Measurements from ENCODE around the gene PCSK6.

PCSK6 gene

DNA sequence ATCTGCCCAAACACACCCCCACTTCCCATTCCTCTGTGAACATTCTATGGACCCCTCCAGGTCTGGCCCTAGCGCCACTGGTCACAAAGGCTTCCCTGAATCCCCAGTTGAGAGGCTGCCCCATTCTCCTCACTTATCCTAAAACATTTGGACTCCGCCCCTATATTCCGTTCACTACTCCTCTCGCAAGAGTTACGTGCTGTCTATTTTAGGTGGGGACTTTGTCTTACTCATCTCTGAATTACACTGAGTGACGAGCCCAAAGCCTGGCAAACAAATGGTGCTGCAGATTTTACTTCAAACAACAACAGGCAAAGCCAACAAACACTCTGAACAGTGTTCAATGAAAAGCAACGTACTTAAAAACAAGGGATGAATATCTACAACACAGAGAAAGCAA lies 14.5 kb downstream of the PCSK6 start:
- DNase-seq (ENCODE audit: extremely low spot score) = no peak
- CTCF ChIA-PET = no interaction called here
- TF ChIP-seq ARNT (IDR thresholded peaks at IDR 0.05) (no peak), TARDBP (IDR thresholded peaks at IDR 0.05) (no peak), L3MBTL2 (conservative IDR thresholded peaks at IDR 0.05) (no peak), FOXM1 (IDR thresholded peaks at IDR 0.05; ENCODE audit: borderline replicate concordance) (no peak), CTBP1 (IDR thresholded peaks at IDR 0.05; ENCODE audit: borderline replicate concordance) (no peak), FOXK2 (IDR thresholded peaks at IDR 0.05) (no peak), LEF1 (IDR thresholded peaks at IDR 0.05; ENCODE audit: borderline replicate concordance) (no peak)
- POLR2A ChIA-PET = no interaction called here

DNA sequence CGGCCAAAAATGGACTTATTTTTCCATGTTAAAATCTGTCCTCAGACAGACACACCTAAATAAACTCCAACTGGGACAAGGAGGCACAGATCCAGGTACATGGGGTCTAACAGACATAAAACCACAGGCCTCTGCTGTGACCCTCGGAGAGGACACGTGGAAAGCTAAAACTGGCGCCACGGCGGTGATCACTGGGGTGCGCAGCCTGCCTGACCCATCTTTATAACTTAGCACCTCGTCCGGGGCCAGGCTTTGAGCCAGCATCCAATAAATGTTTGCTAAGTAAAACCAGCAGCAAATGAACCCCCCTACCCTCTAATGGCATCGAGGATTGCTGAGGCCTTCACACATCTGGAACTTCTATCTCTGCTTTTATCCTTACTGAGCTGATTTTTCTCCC lies 15.3 kb downstream of the PCSK6 start:
- POLR2A ChIA-PET = no interaction called here
- CTCF ChIA-PET = interaction anchor here (0.6 kb wide), 1 partner anchor 33 kb away, joined by 3 read pairs; no protein-coding TSS in a partner anchor
- DNase-seq (ENCODE audit: extremely low spot score) = no peak
- no peak for TF ChIP-seq L3MBTL2 (conservative IDR thresholded peaks at IDR 0.05)
- no peak for TF ChIP-seq ZNF384 (IDR thresholded peaks at IDR 0.05)
- TF ChIP-seq ELF4 (IDR thresholded peaks at IDR 0.05) = no peak
- no peak for TF ChIP-seq ARNT (IDR thresholded peaks at IDR 0.05)
- TF ChIP-seq BHLHE40 (IDR thresholded peaks at IDR 0.05; ENCODE audit: borderline replicate concordance) = no peak
- TF ChIP-seq HDGF (IDR thresholded peaks at IDR 0.05; ENCODE audit: borderline replicate concordance) = no peak
- no peak for TF ChIP-seq FOXK2 (IDR thresholded peaks at IDR 0.05)
- TF ChIP-seq FOXA1 (IDR thresholded peaks at IDR 0.05) = no peak

DNA sequence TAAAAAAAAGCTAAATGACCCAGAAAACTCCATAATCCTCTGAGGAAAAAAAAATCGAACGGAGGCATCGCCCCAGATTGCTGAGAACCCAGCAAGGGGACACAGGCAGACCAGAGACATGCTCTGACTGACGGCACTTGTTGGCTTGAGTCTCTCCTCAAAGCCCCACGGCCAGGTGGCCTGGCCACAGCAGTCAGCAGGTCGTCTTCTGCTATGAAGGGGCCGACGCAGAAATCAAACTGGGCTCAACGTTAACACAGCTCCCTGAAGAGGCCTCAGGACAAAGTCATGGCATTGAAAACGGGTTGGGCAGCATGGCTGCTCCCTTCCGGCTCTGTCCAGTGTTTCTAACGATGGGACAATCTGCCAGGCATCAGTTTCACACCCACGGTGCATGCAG lies 17.5 kb downstream of the PCSK6 start:
- ChIA-PET POLR2A (no interaction called here), CTCF (no interaction called here)
- DNase-seq (ENCODE audit: extremely low spot score) = no peak
- no peak for TF ChIP-seq BHLHE40 (IDR thresholded peaks at IDR 0.05; ENCODE audit: borderline replicate concordance)
- no peak for TF ChIP-seq LEF1 (IDR thresholded peaks at IDR 0.05; ENCODE audit: borderline replicate concordance)
- no peak for TF ChIP-seq FOXA1 (IDR thresholded peaks at IDR 0.05)
- TF ChIP-seq ELF4 (IDR thresholded peaks at IDR 0.05) = no peak
- TF ChIP-seq ARNT (IDR thresholded peaks at IDR 0.05) = no peak
- TF ChIP-seq, protein P1, sequence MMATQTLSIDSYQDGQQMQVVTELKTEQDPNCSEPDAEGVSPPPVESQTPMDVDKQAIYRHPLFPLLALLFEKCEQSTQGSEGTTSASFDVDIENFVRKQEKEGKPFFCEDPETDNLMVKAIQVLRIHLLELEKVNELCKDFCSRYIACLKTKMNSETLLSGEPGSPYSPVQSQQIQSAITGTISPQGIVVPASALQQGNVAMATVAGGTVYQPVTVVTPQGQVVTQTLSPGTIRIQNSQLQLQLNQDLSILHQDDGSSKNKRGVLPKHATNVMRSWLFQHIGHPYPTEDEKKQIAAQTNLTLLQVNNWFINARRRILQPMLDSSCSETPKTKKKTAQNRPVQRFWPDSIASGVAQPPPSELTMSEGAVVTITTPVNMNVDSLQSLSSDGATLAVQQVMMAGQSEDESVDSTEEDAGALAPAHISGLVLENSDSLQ (IDR thresholded peaks at IDR 0.05) = no peak
- no peak for TF ChIP-seq ZNF384 (IDR thresholded peaks at IDR 0.05)
- no peak for TF ChIP-seq L3MBTL2 (conservative IDR thresholded peaks at IDR 0.05)
- TF ChIP-seq TARDBP (IDR thresholded peaks at IDR 0.05) = no peak
- no peak for TF ChIP-seq SP1 (IDR thresholded peaks at IDR 0.05)
- no peak for TF ChIP-seq NFRKB (IDR thresholded peaks at IDR 0.05)

DNA sequence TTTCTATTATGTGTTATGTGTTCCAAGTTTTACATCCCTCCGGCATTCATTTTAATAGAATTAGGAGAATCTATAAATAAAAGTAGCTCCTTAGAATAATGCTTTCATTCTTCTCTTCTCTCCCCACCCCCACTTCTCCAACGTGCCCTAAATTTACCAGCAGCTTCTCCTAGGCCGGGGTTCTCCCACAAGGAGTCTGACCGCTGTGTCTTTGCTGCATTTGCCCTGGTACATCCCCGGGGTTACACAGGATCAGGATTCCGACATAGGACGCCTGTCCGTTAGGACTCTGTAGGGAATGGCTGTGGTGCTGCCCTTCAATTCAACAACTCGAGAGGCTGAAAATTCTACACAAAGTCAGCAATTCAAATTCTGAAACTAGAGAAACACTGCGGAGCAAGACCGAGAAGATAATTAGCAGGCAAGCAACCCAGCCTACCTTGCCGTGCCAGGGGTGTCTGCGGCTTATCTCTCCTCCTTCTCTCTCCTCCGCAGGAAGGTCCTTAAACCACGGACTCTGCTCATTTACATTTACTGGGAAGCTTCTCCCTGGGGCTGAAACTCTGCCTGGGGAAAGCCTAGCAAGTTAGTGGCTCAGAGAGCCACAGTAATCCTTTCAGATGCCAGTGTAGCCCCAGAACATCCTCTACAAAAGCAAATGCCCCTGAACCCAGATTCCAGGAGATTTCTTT lies 18.8 kb downstream of the PCSK6 start:
- ChIA-PET POLR2A (no interaction called here), CTCF (no interaction called here)
- TF ChIP-seq NFRKB (IDR thresholded peaks at IDR 0.05) (no peak), ARNT (IDR thresholded peaks at IDR 0.05) (no peak), FOXA1 (IDR thresholded peaks at IDR 0.05) (no peak), L3MBTL2 (conservative IDR thresholded peaks at IDR 0.05) (no peak)
- no peak for DNase-seq (ENCODE audit: extremely low spot score)

DNA sequence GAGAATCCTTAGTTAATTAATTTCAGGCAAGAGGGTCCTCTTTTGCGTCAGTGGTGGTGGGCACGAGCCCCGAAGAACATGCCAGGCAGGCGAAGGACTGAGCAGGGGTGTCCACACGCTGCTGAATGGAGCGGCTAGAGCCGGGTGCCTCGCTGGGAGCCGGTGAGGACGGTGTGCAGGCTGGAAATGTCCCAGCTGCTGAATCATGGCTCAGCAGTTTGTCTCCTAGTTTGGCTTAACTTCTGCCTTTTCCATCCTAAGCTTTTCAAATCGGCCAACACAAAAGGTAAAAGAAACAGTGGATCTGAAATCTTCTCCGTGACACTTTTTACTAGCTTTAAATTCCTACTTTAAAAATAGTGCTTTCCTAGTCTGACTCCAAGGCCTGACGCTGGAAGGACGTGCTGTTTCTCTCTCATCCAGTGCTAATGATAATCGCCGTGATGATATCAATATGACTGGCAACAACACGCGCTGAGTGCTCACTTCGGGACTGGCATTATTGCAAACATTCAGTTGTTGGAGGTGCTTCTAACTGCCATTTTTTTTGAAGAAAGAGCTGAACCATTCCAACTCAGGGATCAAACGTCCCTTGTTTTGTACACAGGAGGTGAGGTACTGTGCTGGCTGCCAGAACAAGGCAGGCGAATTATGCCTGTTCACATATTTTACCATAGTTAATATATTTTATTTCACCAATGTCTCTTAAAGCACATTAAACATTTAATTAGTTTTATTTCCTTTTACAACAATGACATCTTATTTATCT lies 19.8 kb downstream of the PCSK6 start:
- TF ChIP-seq SP1 (IDR thresholded peaks at IDR 0.05) = no peak
- no peak for TF ChIP-seq FOXA1 (IDR thresholded peaks at IDR 0.05)
- no peak for TF ChIP-seq L3MBTL2 (conservative IDR thresholded peaks at IDR 0.05)
- TF ChIP-seq CTBP1 (IDR thresholded peaks at IDR 0.05; ENCODE audit: borderline replicate concordance) = no peak
- no peak for TF ChIP-seq ARNT (IDR thresholded peaks at IDR 0.05)
- no peak for TF ChIP-seq ELF4 (IDR thresholded peaks at IDR 0.05)
- no peak for TF ChIP-seq TARDBP (IDR thresholded peaks at IDR 0.05)
- no peak for TF ChIP-seq ZNF384 (IDR thresholded peaks at IDR 0.05)
- no peak for TF ChIP-seq LEF1 (IDR thresholded peaks at IDR 0.05; ENCODE audit: borderline replicate concordance)
- no peak for TF ChIP-seq FOXM1 (IDR thresholded peaks at IDR 0.05; ENCODE audit: borderline replicate concordance)
- no peak for TF ChIP-seq HDGF (IDR thresholded peaks at IDR 0.05; ENCODE audit: borderline replicate concordance)
- no peak for TF ChIP-seq SUZ12 (IDR thresholded peaks at IDR 0.05)
- ChIA-PET CTCF (no interaction called here), POLR2A (no interaction called here)
- no peak for DNase-seq (ENCODE audit: extremely low spot score)

DNA sequence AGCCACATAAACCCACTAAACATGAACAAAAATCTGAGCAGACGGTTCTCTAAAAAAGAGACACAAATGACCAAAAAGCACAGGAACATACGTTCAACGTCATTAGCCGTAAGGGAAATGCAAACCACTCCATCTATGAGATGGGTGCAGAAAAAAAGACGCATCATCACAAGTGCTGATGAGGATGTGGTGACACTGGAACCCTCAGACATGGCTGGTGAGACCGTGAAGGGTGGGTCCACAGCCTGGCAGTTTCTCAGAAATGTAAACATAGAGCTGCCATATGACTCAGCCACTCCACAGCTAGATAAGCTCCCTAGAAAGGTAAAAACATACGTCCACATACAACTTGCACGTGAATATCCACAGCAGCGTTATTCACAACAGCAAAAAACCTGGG lies 23.3 kb downstream of the PCSK6 start:
- TF ChIP-seq ZNF384 (IDR thresholded peaks at IDR 0.05) (no peak), HDGF (IDR thresholded peaks at IDR 0.05; ENCODE audit: borderline replicate concordance) (no peak), LEF1 (IDR thresholded peaks at IDR 0.05; ENCODE audit: borderline replicate concordance) (no peak), NFRKB (IDR thresholded peaks at IDR 0.05) (no peak), SUZ12 (IDR thresholded peaks at IDR 0.05) (no peak), ELF4 (IDR thresholded peaks at IDR 0.05) (no peak), SP1 (IDR thresholded peaks at IDR 0.05) (no peak), FOXK2 (IDR thresholded peaks at IDR 0.05) (no peak), ARNT (IDR thresholded peaks at IDR 0.05) (no peak), BHLHE40 (IDR thresholded peaks at IDR 0.05; ENCODE audit: borderline replicate concordance) (no peak), CTBP1 (IDR thresholded peaks at IDR 0.05; ENCODE audit: borderline replicate concordance) (no peak), FOXA1 (IDR thresholded peaks at IDR 0.05) (no peak)
- TF ChIP-seq, protein P1 (IDR thresholded peaks at IDR 0.05) = no peak

More for the DNA sequence above, 23.3 kb downstream of the PCSK6 start:
- no peak for DNase-seq (ENCODE audit: extremely low spot score)
- ChIA-PET CTCF (no interaction called here), POLR2A (no interaction called here)
